ENCODE results near the gene POC1A.

POC1A gene

GRCh38 chr3:52194485-52195290 lies 40.5 kb upstream of the POC1A start:
- peaks cover 4% of the 10 kb centered on the region for H3K36me3 ChIP-seq (replicated peaks; ENCODE audit: low read depth, low read length)
- H3K9ac ChIP-seq (ENCODE audit: low read length): no peak overlapping the region
- peaks cover 20% of the 10 kb centered on the region for H3K4me1 ChIP-seq (ENCODE audit: low read length)
- no peak for TF ChIP-seq CTCF (IDR thresholded peaks at IDR 0.05; ENCODE audit: low read depth, low read length)
- no peak for TF ChIP-seq EZH2phosphoT487 (IDR thresholded peaks at IDR 0.05; ENCODE audit: low read depth)
- H3K4me3 ChIP-seq (ENCODE audit: low read length): no peak overlapping the region
- H3K27ac ChIP-seq (ENCODE audit: low read length): no peak overlapping the region
- no peak overlapping the region for H2AFZ ChIP-seq (ENCODE audit: low read depth, low read length)
- no peaks in the 10 kb centered on the region for H4K20me1 ChIP-seq (ENCODE audit: insufficient read depth, low read length)
- H3K79me2 ChIP-seq (ENCODE audit: low read length): peaks cover 16% of the 10 kb centered on the region
- no peak overlapping the region for H3K4me2 ChIP-seq (ENCODE audit: low read length)
- H3K27me3 ChIP-seq (ENCODE audit: low read depth, low read length): no peaks in the 10 kb centered on the region
- no peaks in the 10 kb centered on the region for H3K9me3 ChIP-seq (ENCODE audit: insufficient read depth, low read length)

GRCh38 chr3:52193065-52193464 lies 38.8 kb upstream of the POC1A start:
- H3K27me3 ChIP-seq (ENCODE audit: low read depth, low read length): no peaks in the 10 kb centered on the region
- no peaks in the 10 kb centered on the region for H4K20me1 ChIP-seq (ENCODE audit: insufficient read depth, low read length)
- no peaks in the 10 kb centered on the region for H3K9me3 ChIP-seq (ENCODE audit: insufficient read depth, low read length)
- H3K27ac ChIP-seq (ENCODE audit: low read length): no peak overlapping the region
- H3K4me3 ChIP-seq (ENCODE audit: low read length): no peak overlapping the region
- H2AFZ ChIP-seq (ENCODE audit: low read depth, low read length): no peak overlapping the region
- peaks cover 1% of the 10 kb centered on the region for H3K79me2 ChIP-seq (ENCODE audit: low read length)
- H3K9ac ChIP-seq (ENCODE audit: low read length): no peak overlapping the region
- H3K4me2 ChIP-seq (ENCODE audit: low read length): no peak overlapping the region
- peaks cover 12% of the 10 kb centered on the region for H3K4me1 ChIP-seq (ENCODE audit: low read length)
- TF ChIP-seq EZH2phosphoT487 (IDR thresholded peaks at IDR 0.05; ENCODE audit: low read depth): no peak
- H3K36me3 ChIP-seq (replicated peaks; ENCODE audit: low read depth, low read length): no peaks in the 10 kb centered on the region

DNA sequence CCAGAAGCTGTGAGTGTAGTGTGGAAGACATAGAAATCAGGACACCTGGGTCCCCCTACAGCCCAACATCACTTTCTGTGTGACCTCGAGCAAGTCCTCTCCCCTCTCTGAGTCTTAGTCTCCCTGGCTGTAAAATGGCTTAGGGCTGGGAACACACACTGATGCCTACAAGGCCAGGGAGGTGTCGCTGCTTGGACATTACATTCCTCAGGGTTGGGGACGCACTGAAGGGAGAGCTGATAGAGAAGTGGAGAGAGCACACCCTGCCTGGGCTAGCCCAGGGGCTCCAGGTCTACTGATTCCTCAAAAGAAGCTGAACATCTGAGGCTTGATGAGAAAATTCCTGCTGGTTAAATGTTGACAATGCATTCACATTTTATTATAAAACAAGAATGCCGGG lies 37.4 kb upstream of the POC1A start:
- Histone ChIP-seq H3K79me2 (ENCODE audit: low read length) (no peaks in the 10 kb centered on the region), H3K9ac (ENCODE audit: low read length) (no peak overlapping the region), H3K27me3 (ENCODE audit: low read depth, low read length) (no peaks in the 10 kb centered on the region), H2AFZ (ENCODE audit: low read depth, low read length) (no peak overlapping the region), H4K20me1 (ENCODE audit: insufficient read depth, low read length) (no peaks in the 10 kb centered on the region), H3K4me2 (ENCODE audit: low read length) (no peak overlapping the region), H3K4me1 (ENCODE audit: low read length) (0 out of 2 replicates have a peak, but pooled peaks cover 2% of the 10 kb centered on the region), H3K27ac (ENCODE audit: low read length) (no peak overlapping the region), H3K9me3 (ENCODE audit: insufficient read depth, low read length) (no peaks in the 10 kb centered on the region), H3K36me3 (replicated peaks; ENCODE audit: low read depth, low read length) (no peaks in the 10 kb centered on the region), H3K4me3 (ENCODE audit: low read length) (no peak overlapping the region)
- TF ChIP-seq CTCF (IDR thresholded peaks at IDR 0.05; ENCODE audit: low read depth, low read length) (no peak), EZH2phosphoT487 (IDR thresholded peaks at IDR 0.05; ENCODE audit: low read depth) (no peak)

DNA sequence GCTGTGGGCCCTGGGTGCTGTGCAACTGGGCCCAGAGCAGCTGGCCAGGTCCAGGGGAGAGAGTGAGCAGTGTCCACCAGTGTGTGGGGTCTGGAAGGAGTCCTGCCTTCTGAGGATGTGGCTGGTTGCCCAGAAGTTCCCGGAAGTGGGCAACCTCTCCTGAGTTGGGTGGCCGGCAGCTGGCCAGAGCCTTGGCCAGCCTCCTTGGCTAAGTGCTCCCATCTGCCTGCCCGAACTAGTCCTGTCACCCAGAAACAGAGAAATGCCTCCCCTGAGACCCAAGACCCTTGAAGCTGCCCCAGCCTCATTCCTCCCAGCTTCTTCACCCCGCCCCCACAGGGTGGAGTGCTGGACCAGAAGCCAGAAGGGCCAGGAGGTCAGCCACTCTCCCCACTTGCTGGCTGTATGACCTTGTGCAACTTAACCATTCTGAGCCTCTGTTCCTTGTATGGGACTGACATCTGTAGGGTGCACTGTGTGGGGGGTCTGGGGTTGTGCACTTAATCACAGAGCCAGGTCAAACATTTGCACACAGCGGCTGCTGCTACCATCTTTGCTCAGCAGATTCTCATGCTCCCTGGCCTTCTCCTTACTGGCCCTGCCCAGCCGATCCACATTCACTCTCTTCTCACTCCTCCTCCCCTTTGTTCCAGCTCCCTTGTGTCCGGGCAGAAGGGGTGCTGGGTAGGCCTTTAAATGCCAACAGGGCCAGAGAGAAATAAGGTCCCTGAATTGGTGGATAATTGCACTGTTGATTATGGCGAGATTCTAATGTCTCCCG lies 36.3 kb upstream of the POC1A start:
- H3K79me2 ChIP-seq (ENCODE audit: low read length): no peaks in the 10 kb centered on the region
- H3K4me2 ChIP-seq (ENCODE audit: low read length): no peak overlapping the region
- no peak overlapping the region for H2AFZ ChIP-seq (ENCODE audit: low read depth, low read length)
- no peaks in the 10 kb centered on the region for H4K20me1 ChIP-seq (ENCODE audit: insufficient read depth, low read length)
- no peak overlapping the region for H3K27ac ChIP-seq (ENCODE audit: low read length)
- 0 out of 2 replicates have a peak, but pooled peaks cover 2% of the 10 kb centered on the region for H3K4me1 ChIP-seq (ENCODE audit: low read length)
- H3K9me3 ChIP-seq (ENCODE audit: insufficient read depth, low read length): no peaks in the 10 kb centered on the region
- TF ChIP-seq EZH2phosphoT487 (IDR thresholded peaks at IDR 0.05; ENCODE audit: low read depth) (no peak), CTCF (IDR thresholded peaks at IDR 0.05; ENCODE audit: low read depth, low read length) (no peak)
- no peak overlapping the region for H3K4me3 ChIP-seq (ENCODE audit: low read length)
- no peak overlapping the region for H3K9ac ChIP-seq (ENCODE audit: low read length)
- H3K36me3 ChIP-seq (replicated peaks; ENCODE audit: low read depth, low read length): no peaks in the 10 kb centered on the region
- H3K27me3 ChIP-seq (ENCODE audit: low read depth, low read length): no peaks in the 10 kb centered on the region
